ENCODE data around the gene PPARGC1A. TPM values are rescaled to one million over a fixed set of nuclear protein-coding genes. Genes with fewer than 3 reads are reported as not detected.

The PPARGC1A gene
- total and polyA plus RNA-seq, 4 donors, result 7.7 to 34.6 (median 16.3) TPM

GRCh38 chr4:23837371-23837770 is 52.5 kb downstream of the PPARGC1A start:
- TF ChIP-seq TAF1 (conservative IDR thresholded peaks at IDR 0.05), result no peak
- no peak for TF ChIP-seq HNF4G (IDR thresholded peaks at IDR 0.05)
- H3K27ac ChIP-seq (ENCODE audit: low read depth in 1 of 2, low read length in 2 of 2), result no peak overlapping the region
- WGBS, result 61% methylated on average over 2 of the region's 2 CpGs
- H3K9ac ChIP-seq (ENCODE audit: low read depth in 1 of 2, low read length in 2 of 2), result no peak overlapping the region
- no peaks in the 10 kb centered on the region for H3K36me3 ChIP-seq (ENCODE audit: control insufficient read depth in 4 of 4, insufficient read depth in 3 of 4, low read depth in 1 of 4, low read length in 3 of 4)
- no peak for DNase-seq (ENCODE audit: low spot score)
- H3K27me3 ChIP-seq (ENCODE audit: control insufficient read depth in 4 of 4, insufficient read depth in 4 of 4, low read length in 3 of 4), result no peaks in the 10 kb centered on the region
- H3K4me3 ChIP-seq (ENCODE audit: low read depth in 1 of 3, low read length in 3 of 3), result no peak overlapping the region
- peaks cover 0 to 6% (median 2%) of the 10 kb centered on the region in 4 donors for H3K4me1 ChIP-seq (ENCODE audit: control insufficient read depth in 4 of 4, insufficient read depth in 4 of 4, low read length in 3 of 4)
- H3K9me3 ChIP-seq (ENCODE audit: control insufficient read depth in 4 of 4, low read length in 3 of 4), result no peaks in the 10 kb centered on the region

DNA sequence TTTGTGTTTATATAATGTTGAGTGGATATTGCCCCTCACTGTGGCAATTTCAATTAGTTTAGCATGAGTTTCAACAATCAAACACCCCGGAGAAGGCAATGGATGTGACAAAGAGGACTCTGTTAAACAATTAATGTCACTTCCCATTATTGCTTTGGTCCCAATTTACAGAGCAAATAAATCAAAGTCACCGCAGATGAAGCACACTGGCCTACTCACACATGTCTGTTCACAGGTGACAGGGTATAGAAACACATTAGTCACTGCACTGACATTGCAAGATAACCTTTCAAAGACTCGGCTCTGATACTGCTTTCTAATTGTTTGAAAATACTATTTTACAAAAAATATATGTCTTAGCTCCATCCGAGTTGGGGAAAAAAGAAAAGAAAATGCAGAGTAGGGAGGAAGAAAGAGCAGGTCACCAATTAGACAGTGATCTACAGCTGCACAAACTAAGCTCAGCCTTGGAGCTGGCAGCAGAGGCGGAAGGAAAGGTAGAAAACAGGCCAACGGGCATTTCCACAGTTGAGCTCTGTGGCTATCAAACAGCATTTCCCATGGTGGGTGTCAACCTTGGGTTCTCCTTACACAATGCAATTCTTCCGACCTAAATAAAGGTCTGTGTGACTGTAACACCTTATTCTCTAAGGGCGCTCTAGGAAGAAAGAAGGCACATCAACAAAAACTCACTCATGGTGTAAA is 53.9 kb downstream of the PPARGC1A start:
- no peak for DNase-seq (ENCODE audit: low spot score)
- 76% methylated on average over 8 of the region's 8 CpGs for WGBS
- no peaks in the 10 kb centered on the region for H3K27me3 ChIP-seq (ENCODE audit: control insufficient read depth in 4 of 4, insufficient read depth in 4 of 4, low read length in 3 of 4)

More for the DNA sequence above, 53.9 kb downstream of the PPARGC1A start:
- no peak overlapping the region for H3K9ac ChIP-seq (ENCODE audit: low read depth in 1 of 2, low read length in 2 of 2)
- TF ChIP-seq JUND (IDR thresholded peaks at IDR 0.05), result no peak
- no peak for TF ChIP-seq SP1 (IDR thresholded peaks at IDR 0.05)
- TF ChIP-seq, protein P1, sequence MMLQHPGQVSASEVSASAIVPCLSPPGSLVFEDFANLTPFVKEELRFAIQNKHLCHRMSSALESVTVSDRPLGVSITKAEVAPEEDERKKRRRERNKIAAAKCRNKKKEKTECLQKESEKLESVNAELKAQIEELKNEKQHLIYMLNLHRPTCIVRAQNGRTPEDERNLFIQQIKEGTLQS (IDR thresholded peaks at IDR 0.05), result no peak
- TF ChIP-seq, protein P2, sequence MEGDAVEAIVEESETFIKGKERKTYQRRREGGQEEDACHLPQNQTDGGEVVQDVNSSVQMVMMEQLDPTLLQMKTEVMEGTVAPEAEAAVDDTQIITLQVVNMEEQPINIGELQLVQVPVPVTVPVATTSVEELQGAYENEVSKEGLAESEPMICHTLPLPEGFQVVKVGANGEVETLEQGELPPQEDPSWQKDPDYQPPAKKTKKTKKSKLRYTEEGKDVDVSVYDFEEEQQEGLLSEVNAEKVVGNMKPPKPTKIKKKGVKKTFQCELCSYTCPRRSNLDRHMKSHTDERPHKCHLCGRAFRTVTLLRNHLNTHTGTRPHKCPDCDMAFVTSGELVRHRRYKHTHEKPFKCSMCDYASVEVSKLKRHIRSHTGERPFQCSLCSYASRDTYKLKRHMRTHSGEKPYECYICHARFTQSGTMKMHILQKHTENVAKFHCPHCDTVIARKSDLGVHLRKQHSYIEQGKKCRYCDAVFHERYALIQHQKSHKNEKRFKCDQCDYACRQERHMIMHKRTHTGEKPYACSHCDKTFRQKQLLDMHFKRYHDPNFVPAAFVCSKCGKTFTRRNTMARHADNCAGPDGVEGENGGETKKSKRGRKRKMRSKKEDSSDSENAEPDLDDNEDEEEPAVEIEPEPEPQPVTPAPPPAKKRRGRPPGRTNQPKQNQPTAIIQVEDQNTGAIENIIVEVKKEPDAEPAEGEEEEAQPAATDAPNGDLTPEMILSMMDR (IDR thresholded peaks at IDR 0.05; ENCODE audit: low read depth, low read length, missing input control), result no peak
- no peak for TF ChIP-seq HNF4G (IDR thresholded peaks at IDR 0.05)
- TF ChIP-seq REST (IDR thresholded peaks at IDR 0.05), result no peak
- TF ChIP-seq FOXA1 (IDR thresholded peaks at IDR 0.05), result no peak
- no peak for TF ChIP-seq HNF4A (conservative IDR thresholded peaks at IDR 0.05)
- TF ChIP-seq ZBTB33 (IDR thresholded peaks at IDR 0.05), result no peak
- no peak for TF ChIP-seq RXRA (IDR thresholded peaks at IDR 0.05)
- TF ChIP-seq GABPA (IDR thresholded peaks at IDR 0.05 in 1 of 2, conservative IDR thresholded peaks at IDR 0.05 in 1 of 2), result no peak
- no peak for TF ChIP-seq RAD21 (IDR thresholded peaks at IDR 0.05)
- TF ChIP-seq NR2F2 (IDR thresholded peaks at IDR 0.05), result no peak
- no peak for TF ChIP-seq TAF1 (conservative IDR thresholded peaks at IDR 0.05)
- H3K36me3 ChIP-seq (ENCODE audit: control insufficient read depth in 4 of 4, insufficient read depth in 3 of 4, low read depth in 1 of 4, low read length in 3 of 4), result peaks cover 0 to 9% (median 4%) of the 10 kb centered on the region in 4 donors
- H3K4me1 ChIP-seq (ENCODE audit: control insufficient read depth in 4 of 4, insufficient read depth in 4 of 4, low read length in 3 of 4), result peaks cover 0 to 6% (median 2%) of the 10 kb centered on the region in 4 donors
- H3K27ac ChIP-seq (ENCODE audit: low read depth in 1 of 2, low read length in 2 of 2), result no peak overlapping the region
- no peaks in the 10 kb centered on the region for H3K9me3 ChIP-seq (ENCODE audit: control insufficient read depth in 4 of 4, low read length in 3 of 4)
- no peak overlapping the region for H3K4me3 ChIP-seq (ENCODE audit: low read depth in 1 of 3, low read length in 3 of 3)

Data from liver (tissue), 9 donors.